Gastrocnemius medialis (tissue), 4 donors: ENCODE data around the gene KCNK18. TPM values are rescaled to one million over a fixed set of nuclear protein-coding genes. Genes with fewer than 3 reads are reported as not detected.

ENCODE experiments used
- ATAC-seq, 2 donors: fragments of 150-250 bp; one replicate each; pipeline ENCODE4 v1.9.1; 2016
- DNase-seq, 2 donors: peaks; one replicate each; pipeline ENCODE4 v3.0.0-alpha.2; 2019
- H3K27ac ChIP-seq, 4 donors: fragments of 200-600 bp; sonication (generic); 1 replicate in 1 of 4; 2 replicates in 3 of 4; pipeline ENCODE4 v1.5.1; 2016 to 2018; ENCODE audit warnings: mild to moderate bottlenecking in 2 of 4, moderate library complexity in 1 of 4
- H3K27me3 ChIP-seq, 3 donors: fragments of 200-600 bp; sonication (generic) in 2 of 3; 1 replicate in 1 of 3; 2 replicates in 2 of 3; pipeline versions ENCODE4 v1.5.1 to v1.6.0; 2016 to 2019; ENCODE audit warnings: mild to moderate bottlenecking in 1 of 3, moderate library complexity in 1 of 3
- H3K36me3 ChIP-seq, 2 donors: fragments of 200-600 bp; sonication (generic) in 1 of 2; one replicate each; pipeline ENCODE4 v1.5.1; 2017 to 2018
- H3K4me1 ChIP-seq, 2 donors: fragments of 200-600 bp; sonication (generic) in 1 of 2; one replicate each; pipeline ENCODE4 v1.5.1; 2016 to 2017; ENCODE audit warnings: mild to moderate bottlenecking in 2 of 2
- H3K4me3 ChIP-seq, 4 donors: fragments of 200-600 bp; sonication (generic) in 3 of 4; 1 replicate in 1 of 4; 2 replicates in 3 of 4; pipeline ENCODE4 v1.5.1; 2016 to 2019; ENCODE audit warnings: mild to moderate bottlenecking in 2 of 4
- H3K9me3 ChIP-seq, 3 donors: fragments of 200-600 bp; sonication (generic) in 2 of 3; 1 replicate in 1 of 3; 2 replicates in 2 of 3; pipeline ENCODE4 v1.5.1; 2016 to 2019
- CTCF ChIP-seq, 5 experiments: fragments of 450-650 bp in 3 of 5; fragments of 200-600 bp in 2 of 5; sonication (generic) in 2 of 5; IDR thresholded peaks in 4 of 5; conservative IDR thresholded peaks in 1 of 5; 1 replicate in 4 of 5; 2 replicates in 1 of 5; pipeline ENCODE4 v1.5.1; 2016 to 2019; ENCODE audit warnings: antibody characterized with exemption in 5 of 5, mild to moderate bottlenecking in 3 of 5, moderate library complexity in 3 of 5
- POLR2A ChIP-seq, 2 donors: fragments of 450-650 bp; IDR thresholded peaks; one replicate each; pipeline ENCODE4 v1.6.1; 2017; ENCODE audit warnings: antibody characterized with exemption in 2 of 2, mild to moderate bottlenecking in 2 of 2, moderate library complexity in 2 of 2
- in situ Hi-C, 4 donors: fragments of 200-750 bp; cut with MboI; loops; one replicate each; pipeline versions ENCODE4 v1.15.0 to v1.8.0; 2017; ENCODE audit warnings: low sequenced_read_pairs in 4 of 4
- intact Hi-C: fragments of 100-400 bp; cut with DNase I; formaldehyde crosslinking; loops from one replicate; pipeline ENCODE4 v1.15.1; 2023; ENCODE audit warnings: low total_unique reads
- microRNA-seq, 2 donors: library from miRNA; unstranded; fragments of <30 nt; microRNA quantifications; one replicate each; pipeline ENCODE4, GENCODE V29; 2016; ENCODE audit warnings: borderline replicate concordance in 2 of 2
- total RNA-seq, 4 donors: library from RNA; depleted of rRNA; stranded (reverse); fragments of >200 nt; gene quantifications; one replicate each; pipeline versions ENCODE4 v1.1.0 to v1.2.3, GENCODE V29; 2016

KCNK18 gene
- total RNA-seq, 4 donors from 2014 or later: not detected

GRCh38 chr10:117259279-117259678, 62.0 kb downstream of the KCNK18 start:
- intact Hi-C loops (no loop called here), in situ Hi-C loops (no loop called here)
- TF ChIP-seq POLR2A (IDR thresholded peaks at IDR 0.05) (no peak), CTCF (IDR thresholded peaks at IDR 0.05 in 4 of 5, conservative IDR thresholded peaks at IDR 0.05 in 1 of 5) (no peak)
- H3K36me3 ChIP-seq: no peaks in the 10 kb centered on the region
- H3K27me3 ChIP-seq: peaks cover 6 to 29% (median 14%) of the 10 kb centered on the region in 3 donors
- H3K9me3 ChIP-seq: no peaks in the 10 kb centered on the region
- H3K4me1 ChIP-seq: no peaks in the 10 kb centered on the region
- H3K27ac ChIP-seq: no peak overlapping the region
- ATAC-seq (no peak), DNase-seq (no peak)
- H3K4me3 ChIP-seq: no peak overlapping the region

Small RNAs within 50 kb of the gene (microRNA-seq; reads per million reads assigned to microRNA genes)
- gene MIR3663: 0 reads per million in 2 donors

Other genes with a start within 250 kb of the KCNK18 start
- gene SHTN1, start 192.3 kb upstream of the KCNK18 start, total RNA-seq: 1 to 10 TPM in 2 of 4 donors, under 1 TPM in 2; 0.73 to 2.2 (median 1.0) TPM
- gene VAX1, start 59.2 kb upstream of the KCNK18 start, total RNA-seq: not detected
- gene SLC18A2, start 43.6 kb downstream of the KCNK18 start, total RNA-seq: under 1 TPM; 0.04 to 0.39 (median 0.13) TPM
- gene PDZD8, start 178.0 kb downstream of the KCNK18 start, total RNA-seq: 10 to 100 TPM; 15.9 to 25.0 (median 18.1) TPM